CD14-positive monocyte (primary cell): ENCODE data around the gene APLF. TPM values are rescaled to one million over a fixed set of nuclear protein-coding genes. Genes with fewer than 3 reads are reported as not detected.
"Not testable (repeated sequence)": the region's sequence is repeated elsewhere in the genome, so short reads cannot be mapped to it uniquely, and the experiment has no call there.

Experiments
- DNase-seq, 3 donors: peaks; one replicate each; pipeline ENCODE4 v3.0.0-alpha.2; 2011 to 2022
- H2AFZ ChIP-seq: 2 replicates; pipeline ENCODE4 v1.6.0; 2012; ENCODE audit warnings: mild to moderate bottlenecking, low read depth, low read length, inconsistent platforms; ENCODE audit not compliant: insufficient read depth, poor library complexity, severe bottlenecking
- H3K27ac ChIP-seq, 2 donors: 1 replicate in 1 of 2; 2 replicates in 1 of 2; pipeline ENCODE4 v1.5.1; 2012 to 2013; ENCODE audit warnings: low read length in 2 of 2, control low read depth in 1 of 2, inconsistent platforms in 1 of 2, low read depth in 1 of 2, mild to moderate bottlenecking in 1 of 2
- H3K27me3 ChIP-seq, 2 donors: one replicate each; pipeline versions ENCODE4 v1.6.0 to v1.6.1; 2011 to 2013; ENCODE audit warnings: low read length in 2 of 2; ENCODE audit not compliant: control insufficient read depth in 2 of 2, insufficient read depth in 2 of 2
- H3K36me3 ChIP-seq, 2 donors: replicated peaks in 1 of 2; 1 replicate in 1 of 2; 2 replicates in 1 of 2; pipeline versions ENCODE4 v1.5.1 to v1.6.1; 2012 to 2013; ENCODE audit warnings: low read length in 2 of 2, control low read depth in 1 of 2, inconsistent platforms in 1 of 2, mild to moderate bottlenecking in 1 of 2; ENCODE audit not compliant: insufficient read depth in 2 of 2, control insufficient read depth in 1 of 2
- H3K4me1 ChIP-seq, 2 donors: 1 replicate in 1 of 2; 2 replicates in 1 of 2; pipeline versions ENCODE4 v1.5.1 to v1.6.1; 2012 to 2013; ENCODE audit warnings: low read length in 2 of 2, control low read depth in 1 of 2, inconsistent platforms in 1 of 2, mild to moderate bottlenecking in 1 of 2, moderate library complexity in 1 of 2; ENCODE audit not compliant: insufficient read depth in 2 of 2, control insufficient read depth in 1 of 2
- H3K4me2 ChIP-seq: replicated peaks from 2 replicates; pipeline ENCODE3; 2012; ENCODE audit warnings: low read length, moderate library complexity, mild to moderate bottlenecking; ENCODE audit not compliant: poor library complexity, severe bottlenecking; ENCODE audit errors: extremely low read depth
- H3K4me3 ChIP-seq, 3 experiments: fragments of 200-600 bp in 1 of 3; sonication (generic) in 1 of 3; replicated peaks in 1 of 3; 1 replicate in 2 of 3; 2 replicates in 1 of 3; pipeline ENCODE4 v1.5.1; 2011 to 2013; ENCODE audit warnings: low read length in 3 of 3, mild to moderate bottlenecking in 3 of 3, control low read depth in 2 of 3, low read depth in 2 of 3, inconsistent platforms in 1 of 3, moderate library complexity in 1 of 3
- H3K79me2 ChIP-seq: 2 replicates; pipeline ENCODE4 v1.6.0; 2012; ENCODE audit warnings: mild to moderate bottlenecking, control low read depth, inconsistent platforms, low read length, moderate library complexity; ENCODE audit not compliant: insufficient read depth
- H3K9ac ChIP-seq: 2 replicates; pipeline ENCODE4 v1.6.0; 2017; ENCODE audit warnings: low read length, mild to moderate bottlenecking; ENCODE audit not compliant: insufficient read depth, poor library complexity, severe bottlenecking
- H3K9me3 ChIP-seq, 2 donors: replicated peaks in 1 of 2; 1 replicate in 1 of 2; 2 replicates in 1 of 2; pipeline versions ENCODE4 v1.5.1 to v1.6.1; 2012 to 2013; ENCODE audit warnings: low read length in 2 of 2, control low read depth in 1 of 2; ENCODE audit not compliant: control insufficient read depth in 1 of 2, insufficient read depth in 1 of 2
- H4K20me1 ChIP-seq: 2 replicates; pipeline ENCODE4 v1.6.0; 2012; ENCODE audit warnings: mild to moderate bottlenecking, low read length, control low read depth, moderate library complexity; ENCODE audit not compliant: insufficient read depth
- H3K27ac Mint-ChIP-seq, 7 donors: one replicate each; pipeline ENCODE4 v1.8.0; 2020; ENCODE audit warnings: mild to moderate bottlenecking in 7 of 7, mixed read lengths in 7 of 7, moderate library complexity in 6 of 7, inconsistent platforms in 2 of 7
- H3K27me3 Mint-ChIP-seq, 3 donors: one replicate each; pipeline ENCODE4 v1.8.0; 2021 to 2022; ENCODE audit warnings: low read depth in 3 of 3, mild to moderate bottlenecking in 3 of 3, mixed read lengths in 3 of 3, moderate library complexity in 3 of 3, inconsistent platforms in 1 of 3
- H3K36me3 Mint-ChIP-seq, 2 donors: one replicate each; pipeline ENCODE4 v1.8.0; 2020; ENCODE audit warnings: mixed read lengths in 2 of 2, inconsistent platforms in 1 of 2, mild to moderate bottlenecking in 1 of 2
- H3K4me1 Mint-ChIP-seq: one replicate; pipeline ENCODE4 v1.8.0; 2020; ENCODE audit warnings: mild to moderate bottlenecking, mixed read lengths
- H3K4me3 Mint-ChIP-seq, 2 donors: one replicate each; pipeline ENCODE4 v1.8.0; 2020; ENCODE audit warnings: mild to moderate bottlenecking in 2 of 2, mixed read lengths in 2 of 2, moderate library complexity in 1 of 2
- H3K9me3 Mint-ChIP-seq, 7 donors: one replicate each; pipeline ENCODE4 v1.8.0; 2020 to 2022; ENCODE audit warnings: mixed read lengths in 7 of 7, mild to moderate bottlenecking in 6 of 7, moderate library complexity in 6 of 7, inconsistent platforms in 2 of 7
- WGBS: methylation state at CpG from one replicate; pipeline ENCODE4 v1.1.5; 2013; ENCODE audit warnings: missing lambda C conversion rate; ENCODE audit not compliant: insufficient coverage; 5-methylcytosine and 5-hydroxymethylcytosine counted together
- intact Hi-C, 2 donors: fragments of 100-400 bp; cut with micrococcal nuclease; formaldehyde crosslinking; loops; one replicate each; pipeline versions ENCODE4 v1.15.0 to v1.15.1; 2023
- polyA plus RNA-seq, 3 donors: library from polyadenylated mRNA; depleted of rRNA in 1 of 3; unstranded in 2 of 3; stranded (reverse) in 1 of 3; fragments of 300-500 nt in 2 of 3; fragments of >200 nt in 1 of 3; fragmentation: Illumina TruSeq in 2 of 3; gene quantifications; 1 replicate in 2 of 3; 2 replicates in 1 of 3; pipeline ENCODE4 v1.2.3, GENCODE V29; 2012 to 2021
- TF ChIP-seq, protein P1 (sequence below): fragments of 200-600 bp; IDR thresholded peaks from one replicate; pipeline ENCODE4 v1.8.0; 2022; ENCODE audit warnings: antibody characterized with exemption, mild to moderate bottlenecking

The APLF gene
- polyA plus RNA-seq, 3 donors: 0.77 to 1.8 (median 1.2) TPM

DNA sequence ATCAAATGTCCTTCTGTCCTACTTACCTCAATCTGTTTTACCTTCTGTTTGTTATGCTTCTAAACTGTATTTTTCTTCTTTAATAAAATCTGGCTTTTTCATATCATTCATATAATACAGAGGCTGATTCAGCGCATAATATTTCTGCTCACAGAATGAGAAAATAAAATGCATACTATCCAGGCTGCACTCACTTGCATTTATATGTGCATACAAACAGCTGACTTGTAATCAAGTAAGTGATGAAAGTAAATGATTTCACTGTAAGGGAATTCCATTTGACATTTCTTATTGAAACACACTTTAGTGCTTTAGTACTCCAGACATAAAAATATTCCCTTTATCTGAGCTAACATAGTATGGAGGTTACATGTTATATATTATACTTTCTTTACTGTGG, 100.7 kb downstream of the APLF start:
- intact Hi-C loops: no loop called here
- Mint-ChIP-seq H3K4me3 (no peak overlapping the region), H3K4me1 (no peaks in the 10 kb centered on the region), H3K27ac (no peak overlapping the region), H3K27me3 (no peaks in the 10 kb centered on the region), H3K9me3 (peaks cover 0 to 4% (median 0%) of the 10 kb centered on the region in 7 donors), H3K36me3 (no peaks in the 10 kb centered on the region)
- no peaks in the 10 kb centered on the region for H3K36me3 ChIP-seq
- WGBS: no CpG with 5 or more reads among the region's 1 CpG
- H3K4me2 ChIP-seq: no peak overlapping the region
- TF ChIP-seq, protein P1, sequence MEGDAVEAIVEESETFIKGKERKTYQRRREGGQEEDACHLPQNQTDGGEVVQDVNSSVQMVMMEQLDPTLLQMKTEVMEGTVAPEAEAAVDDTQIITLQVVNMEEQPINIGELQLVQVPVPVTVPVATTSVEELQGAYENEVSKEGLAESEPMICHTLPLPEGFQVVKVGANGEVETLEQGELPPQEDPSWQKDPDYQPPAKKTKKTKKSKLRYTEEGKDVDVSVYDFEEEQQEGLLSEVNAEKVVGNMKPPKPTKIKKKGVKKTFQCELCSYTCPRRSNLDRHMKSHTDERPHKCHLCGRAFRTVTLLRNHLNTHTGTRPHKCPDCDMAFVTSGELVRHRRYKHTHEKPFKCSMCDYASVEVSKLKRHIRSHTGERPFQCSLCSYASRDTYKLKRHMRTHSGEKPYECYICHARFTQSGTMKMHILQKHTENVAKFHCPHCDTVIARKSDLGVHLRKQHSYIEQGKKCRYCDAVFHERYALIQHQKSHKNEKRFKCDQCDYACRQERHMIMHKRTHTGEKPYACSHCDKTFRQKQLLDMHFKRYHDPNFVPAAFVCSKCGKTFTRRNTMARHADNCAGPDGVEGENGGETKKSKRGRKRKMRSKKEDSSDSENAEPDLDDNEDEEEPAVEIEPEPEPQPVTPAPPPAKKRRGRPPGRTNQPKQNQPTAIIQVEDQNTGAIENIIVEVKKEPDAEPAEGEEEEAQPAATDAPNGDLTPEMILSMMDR: no peak
- no peak overlapping the region for H3K27ac ChIP-seq
- no peak overlapping the region for H3K4me3 ChIP-seq
- no peak for DNase-seq
- no peak overlapping the region for H3K9ac ChIP-seq
- no peaks in the 10 kb centered on the region for H3K4me1 ChIP-seq
- no peak overlapping the region for H2AFZ ChIP-seq
- no peaks in the 10 kb centered on the region for H4K20me1 ChIP-seq
- H3K27me3 ChIP-seq: no peaks in the 10 kb centered on the region
- no peaks in the 10 kb centered on the region for H3K9me3 ChIP-seq
- H3K79me2 ChIP-seq: no peaks in the 10 kb centered on the region

DNA sequence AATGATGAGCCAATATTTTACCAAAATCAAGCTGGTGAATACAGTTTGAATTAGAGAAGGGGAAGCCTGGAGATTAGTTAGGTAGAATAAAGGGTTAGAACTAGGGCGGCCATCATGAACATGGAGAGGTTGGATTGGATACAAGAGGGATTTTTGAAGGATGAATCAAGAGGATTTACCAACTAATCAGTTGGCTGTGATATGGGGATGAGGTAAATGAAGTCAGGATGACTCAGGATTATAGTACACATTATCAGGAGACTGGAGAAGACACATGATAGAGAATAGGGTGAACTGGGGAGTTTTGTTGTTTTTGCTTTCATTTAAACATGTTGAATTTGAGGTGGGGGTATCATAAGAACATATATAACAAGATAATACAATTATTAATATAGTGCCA, 102.2 kb downstream of the APLF start:
- no peaks in the 10 kb centered on the region for H3K27me3 ChIP-seq
- Mint-ChIP-seq H3K4me1 (no peaks in the 10 kb centered on the region), H3K9me3 (peaks cover 0 to 4% (median 0%) of the 10 kb centered on the region in 7 donors), H3K4me3 (no peak overlapping the region), H3K36me3 (no peaks in the 10 kb centered on the region), H3K27me3 (no peaks in the 10 kb centered on the region), H3K27ac (peak overlapping the region in 1 of 7 donors; percentile 48)
- no peak overlapping the region for H2AFZ ChIP-seq
- no peak overlapping the region for H3K9ac ChIP-seq
- no peak overlapping the region for H3K4me2 ChIP-seq
- DNase-seq: no peak
- H3K4me1 ChIP-seq: no peaks in the 10 kb centered on the region
- H3K27ac ChIP-seq: no peak overlapping the region
- no peaks in the 10 kb centered on the region for H3K9me3 ChIP-seq
- TF ChIP-seq, protein P1: no peak
- WGBS: no CpG with 5 or more reads among the region's 1 CpG
- intact Hi-C loops: no loop called here
- no peak overlapping the region for H3K4me3 ChIP-seq
- no peaks in the 10 kb centered on the region for H3K36me3 ChIP-seq
- H3K79me2 ChIP-seq: no peaks in the 10 kb centered on the region
- no peaks in the 10 kb centered on the region for H4K20me1 ChIP-seq

DNA sequence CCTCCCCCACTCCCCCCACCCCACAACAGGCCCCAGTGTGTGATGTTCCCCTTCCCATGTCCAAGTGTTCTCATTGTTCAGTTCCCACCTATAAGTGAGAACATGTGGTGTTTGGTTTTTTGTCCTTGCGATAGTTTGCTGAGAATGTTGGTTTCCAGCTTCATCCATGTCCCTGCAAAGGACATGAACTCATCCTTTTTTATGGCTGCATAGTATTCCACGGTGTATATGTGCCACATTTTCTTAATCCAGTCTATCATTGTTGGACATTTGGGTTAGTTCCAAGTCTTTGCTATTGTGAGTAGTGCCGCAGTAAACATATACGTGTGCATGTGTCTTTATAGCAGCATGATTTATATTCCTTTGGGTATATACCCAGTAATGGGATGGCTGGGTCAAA, 103.0 kb downstream of the APLF start:
- H3K27ac Mint-ChIP-seq, H4K20me1 ChIP-seq, H3K4me3 Mint-ChIP-seq, intact Hi-C loops, H3K36me3 Mint-ChIP-seq, H2AFZ ChIP-seq, H3K79me2 ChIP-seq, H3K9me3 Mint-ChIP-seq, H3K4me3 ChIP-seq, H3K4me1 ChIP-seq, H3K4me2 ChIP-seq, H3K9me3 ChIP-seq, H3K27me3 ChIP-seq, H3K27me3 Mint-ChIP-seq, DNase-seq, H3K36me3 ChIP-seq, H3K27ac ChIP-seq, H3K9ac ChIP-seq, H3K4me1 Mint-ChIP-seq: not testable (repeated sequence)
- no CpG with 5 or more reads among the region's 4 CpGs for WGBS
